ENCODE measurements around the gene AADACL4.

The AADACL4 gene

GRCh38 chr1:12613180-12613579 lies 30.7 kb upstream of the AADACL4 start:
- DNase-seq (ENCODE audit: low spot score) = no peak

GRCh38 chr1:12614402-12615158 lies 29.3 kb upstream of the AADACL4 start:
- no peak for DNase-seq (ENCODE audit: low spot score)

- no peak for DNase-seq (ENCODE audit: low spot score)
These were observed 28.6 kb upstream of the AADACL4 start for GRCh38 chr1:12615159-12615864.

GRCh38 chr1:12615865-12616708 lies 27.8 kb upstream of the AADACL4 start:
- no peak for DNase-seq (ENCODE audit: low spot score)

GRCh38 chr1:12616709-12617373 lies 27.0 kb upstream of the AADACL4 start:
- DNase-seq (ENCODE audit: low spot score) = no peak

GRCh38 chr1:12617511-12617900 lies 26.4 kb upstream of the AADACL4 start:
- DNase-seq (ENCODE audit: low spot score) = peak; percentile 56

GRCh38 chr1:12617901-12618660 lies 25.8 kb upstream of the AADACL4 start, which contains the start of gene DHRS3:
Gene DHRS3 (minus strand): TSS chr1:12618210. CDS start chr1:12617348, 862 bp downstream.
- peak; percentile 63 for DNase-seq (ENCODE audit: low spot score)

GRCh38 chr1:12618661-12618964 lies 25.3 kb upstream of the AADACL4 start:
- no peak for DNase-seq (ENCODE audit: low spot score)

GRCh38 chr1:12618965-12619791 lies 24.7 kb upstream of the AADACL4 start:
- DNase-seq (ENCODE audit: low spot score) = peak; percentile 48

GRCh38 chr1:12619792-12620487 lies 23.9 kb upstream of the AADACL4 start:
- DNase-seq (ENCODE audit: low spot score) = peak; percentile 73

GRCh38 chr1:12620488-12620865 lies 23.4 kb upstream of the AADACL4 start:
- peak; percentile 41 for DNase-seq (ENCODE audit: low spot score)

- no peak for DNase-seq (ENCODE audit: low spot score)
These were observed 23.0 kb upstream of the AADACL4 start for GRCh38 chr1:12620931-12621330.

GRCh38 chr1:12621346-12622335 lies 22.2 kb upstream of the AADACL4 start:
- no peak for DNase-seq (ENCODE audit: low spot score)

- no peak for DNase-seq (ENCODE audit: low spot score)
These were observed 21.4 kb upstream of the AADACL4 start for GRCh38 chr1:12622506-12622905.

- no peak for DNase-seq (ENCODE audit: low spot score)
These were observed 18.6 kb upstream of the AADACL4 start for GRCh38 chr1:12625276-12625675.

- DNase-seq (ENCODE audit: low spot score) = peak; percentile 12
These were observed 17.0 kb upstream of the AADACL4 start for GRCh38 chr1:12626888-12627287.

GRCh38 chr1:12627296-12627695 lies 16.6 kb upstream of the AADACL4 start:
- no peak for DNase-seq (ENCODE audit: low spot score)

GRCh38 chr1:12629511-12629956 lies 14.4 kb upstream of the AADACL4 start:
- no peak for DNase-seq (ENCODE audit: low spot score)

All from CD4-positive, alpha-beta T cell treated with Interleukin-6 at 100 ng/mL for 8 hours (primary cell).